K562 (cell line): ENCODE data around the gene RBPJL. TPM values are rescaled to one million over a fixed set of nuclear protein-coding genes. Genes with fewer than 3 reads are reported as not detected.
A peak's percentile ranks its signal among the peaks of the same experiment; 100 is the strongest.

Source experiments
- ARID3B ChIP-seq: fragments of 250-450 bp; sonication (Bioruptor Pico); IDR thresholded peaks from 2 replicates; pipeline ENCODE4 v1.4.0; 2020; ENCODE audit warnings: borderline replicate concordance
- CBFA2T3 ChIP-seq: fragments of 450-650 bp; IDR thresholded peaks from 2 replicates; pipeline ENCODE4 v1.6.1; 2017
- CBFB ChIP-seq: sonication (generic); formaldehyde crosslinking; IDR thresholded peaks from 2 replicates; pipeline ENCODE4 v1.4.0; 2020; ENCODE audit warnings: mild to moderate bottlenecking, missing genetic modification reagents
- CEBPB ChIP-seq: fragments of 450-650 bp; IDR thresholded peaks from 2 replicates; pipeline ENCODE4 v1.6.1; 2016; ENCODE audit warnings: missing genetic modification characterization, missing compliant biosample characterization
- CREM ChIP-seq: IDR thresholded peaks from 2 replicates; pipeline ENCODE4 v1.6.1; 2014; ENCODE audit warnings: antibody characterized with exemption, low read depth
- E2F3 ChIP-seq: fragments of 250-450 bp; sonication (Bioruptor Pico); IDR thresholded peaks from 2 replicates; pipeline ENCODE4 v1.4.0; 2020; ENCODE audit warnings: mild to moderate bottlenecking
- HDAC6 ChIP-seq: IDR thresholded peaks from 2 replicates; pipeline ENCODE4 v1.6.1; 2012; ENCODE audit warnings: low read depth, mild to moderate bottlenecking, control low read depth, inconsistent platforms, low read length, moderate library complexity
- HDAC8 ChIP-seq: fragments of 450-650 bp; IDR thresholded peaks from 2 replicates; pipeline ENCODE4 v1.6.1; 2016; ENCODE audit warnings: mild to moderate bottlenecking, missing genetic modification characterization, moderate library complexity, missing compliant biosample characterization
- HDGF ChIP-seq: fragments of 450-650 bp; IDR thresholded peaks from 2 replicates; pipeline ENCODE4 v1.6.1; 2016
- KAT7 ChIP-seq: sonication (generic); formaldehyde crosslinking; IDR thresholded peaks from 2 replicates; pipeline ENCODE4 v1.8.0; 2022; ENCODE audit warnings: missing genetic modification reagents, mild to moderate bottlenecking, borderline replicate concordance
- MECOM ChIP-seq: fragments of 250-450 bp; sonication (Bioruptor Pico); IDR thresholded peaks from 2 replicates; pipeline ENCODE4 v1.8.0; 2022; ENCODE audit warnings: inconsistent platforms
- NCOA6 ChIP-seq: fragments of 450-650 bp; IDR thresholded peaks from 2 replicates; pipeline ENCODE4 v1.6.1; 2017; ENCODE audit warnings: mild to moderate bottlenecking
- POLR2AphosphoS2 ChIP-seq: IDR thresholded peaks from 2 replicates; pipeline ENCODE4 v1.6.1; 2012; ENCODE audit warnings: low read length, improper control_type of control experiment
- RBFOX2 ChIP-seq: fragments of 200-400 bp; formaldehyde crosslinking; IDR thresholded peaks from 2 replicates; pipeline ENCODE4 v1.6.1; 2017; ENCODE audit warnings: low read depth, mild to moderate bottlenecking, low read length, moderate library complexity
- TBL1XR1 ChIP-seq, 2 experiments: IDR thresholded peaks; 2 replicates each; pipeline ENCODE4 v1.6.1; 2012; ENCODE audit warnings: improper control_type of control experiment in 2 of 2, low read length in 2 of 2, mild to moderate bottlenecking in 1 of 2
- TCF3 ChIP-seq: sonication (generic); formaldehyde crosslinking; IDR thresholded peaks from 2 replicates; pipeline ENCODE4 v1.4.0; 2020; ENCODE audit warnings: mild to moderate bottlenecking, missing genetic modification reagents
- XRCC5 ChIP-seq: fragments of 200-400 bp; formaldehyde crosslinking; IDR thresholded peaks from 2 replicates; pipeline ENCODE4 v1.6.1; 2017; ENCODE audit warnings: low read depth, mild to moderate bottlenecking, low read length
- ZNF444 ChIP-seq: fragments of 250-450 bp; sonication (Bioruptor Pico); IDR thresholded peaks from 2 replicates; pipeline ENCODE4 v1.4.0; 2020; ENCODE audit warnings: mild to moderate bottlenecking, moderate library complexity
- polyA plus RNA-seq, 8 experiments: library from polyadenylated mRNA; depleted of rRNA in 4 of 8; stranded (reverse) in 5 of 8; unstranded in 3 of 8; fragments of >200 nt; fragmentation: Nextera tagmentation in 2 of 8; fragmentation: Illumina TruSeq in 1 of 8; extraction: Ambion mirVana in 2 of 8; extraction: Trizol in 1 of 8; gene quantifications; 2 replicates each; pipeline versions ENCODE4 v1.2.1 to v1.2.3, GENCODE V29; 2011 to 2014; ENCODE audit warnings: inconsistent platforms in 1 of 8, missing spikeins in 1 of 8
- total RNA-seq, 7 experiments: library from RNA; depleted of rRNA in 6 of 7; stranded (reverse); fragments of >200 nt in 6 of 7; fragmentation: Illumina TruSeq in 2 of 7; extraction: Trizol in 2 of 7; gene quantifications; 2 replicates each; pipeline versions ENCODE4 v1.2.1 to v1.2.3, GENCODE V29; 2011 to 2021; ENCODE audit warnings: low replicate concordance in 1 of 7
- TF ChIP-seq, protein P1 (sequence below), 2 experiments: fragments of 450-650 bp; formaldehyde crosslinking in 1 of 2; IDR thresholded peaks; 2 replicates each; pipeline versions ENCODE4 v1.4.0 to v1.6.1; 2014 to 2020; ENCODE audit warnings: mild to moderate bottlenecking in 2 of 2, borderline replicate concordance in 1 of 2, low read depth in 1 of 2

The RBPJL gene
- total and polyA plus RNA-seq, 9 of the 15 experiments (the other 6 are each of a cell fraction or from before 2014, with no cell fraction given), result not detected

- TF ChIP-seq HDAC6 (no peak), ARID3B (no peak), E2F3 (CRISPR knock-in tag) (0 out of 2 replicates have a peak, but pooled peaks have one; percentile 18), XRCC5 (0 out of 2 replicates have a peak, but pooled peaks have one; percentile 42), KAT7 (no peak), TCF3 (no peak), CEBPB (tag) (no peak), RBFOX2 (no peak), POLR2AphosphoS2 (no peak), MECOM (no peak), CBFB (peak; percentile 41; the same call in 1 of the 2 replicates), NCOA6 (no peak; the same call in 1 of the 2 replicates), ZNF444 (no peak), CREM (0 out of 2 replicates have a peak, but pooled peaks have one; percentile 18), TBL1XR1 (IDR thresholded peaks at IDR 0.05; ENCODE audit: low read length in 2 of 2) (no peak), CBFA2T3 (no peak), HDAC8 (tag) (no peak), HDGF (no peak)
- TF ChIP-seq, protein P1, sequence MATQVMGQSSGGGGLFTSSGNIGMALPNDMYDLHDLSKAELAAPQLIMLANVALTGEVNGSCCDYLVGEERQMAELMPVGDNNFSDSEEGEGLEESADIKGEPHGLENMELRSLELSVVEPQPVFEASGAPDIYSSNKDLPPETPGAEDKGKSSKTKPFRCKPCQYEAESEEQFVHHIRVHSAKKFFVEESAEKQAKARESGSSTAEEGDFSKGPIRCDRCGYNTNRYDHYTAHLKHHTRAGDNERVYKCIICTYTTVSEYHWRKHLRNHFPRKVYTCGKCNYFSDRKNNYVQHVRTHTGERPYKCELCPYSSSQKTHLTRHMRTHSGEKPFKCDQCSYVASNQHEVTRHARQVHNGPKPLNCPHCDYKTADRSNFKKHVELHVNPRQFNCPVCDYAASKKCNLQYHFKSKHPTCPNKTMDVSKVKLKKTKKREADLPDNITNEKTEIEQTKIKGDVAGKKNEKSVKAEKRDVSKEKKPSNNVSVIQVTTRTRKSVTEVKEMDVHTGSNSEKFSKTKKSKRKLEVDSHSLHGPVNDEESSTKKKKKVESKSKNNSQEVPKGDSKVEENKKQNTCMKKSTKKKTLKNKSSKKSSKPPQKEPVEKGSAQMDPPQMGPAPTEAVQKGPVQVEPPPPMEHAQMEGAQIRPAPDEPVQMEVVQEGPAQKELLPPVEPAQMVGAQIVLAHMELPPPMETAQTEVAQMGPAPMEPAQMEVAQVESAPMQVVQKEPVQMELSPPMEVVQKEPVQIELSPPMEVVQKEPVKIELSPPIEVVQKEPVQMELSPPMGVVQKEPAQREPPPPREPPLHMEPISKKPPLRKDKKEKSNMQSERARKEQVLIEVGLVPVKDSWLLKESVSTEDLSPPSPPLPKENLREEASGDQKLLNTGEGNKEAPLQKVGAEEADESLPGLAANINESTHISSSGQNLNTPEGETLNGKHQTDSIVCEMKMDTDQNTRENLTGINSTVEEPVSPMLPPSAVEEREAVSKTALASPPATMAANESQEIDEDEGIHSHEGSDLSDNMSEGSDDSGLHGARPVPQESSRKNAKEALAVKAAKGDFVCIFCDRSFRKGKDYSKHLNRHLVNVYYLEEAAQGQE (IDR thresholded peaks at IDR 0.05; ENCODE audit: borderline replicate concordance), result peak; percentile 34; the same call in 1 of the 2 replicates
- TF ChIP-seq, protein P1 (CRISPR knock-in tag; IDR thresholded peaks at IDR 0.05; ENCODE audit: low read depth), result no peak
Measured at GRCh38 chr20:45311589-45312211, 5.1 kb downstream of the RBPJL start (continued).
